GM12874 (cell line): Measurements from ENCODE around the gene TEKTIP1.

ENCODE experiments used
- TF ChIP-seq, protein P1 (sequence below): IDR thresholded peaks from 2 replicates; pipeline ENCODE4 v1.5.1; 2011; ENCODE audit warnings: low read depth, mild to moderate bottlenecking, control low read depth, low read length, moderate library complexity; ENCODE audit not compliant: insufficient read depth

Gene TEKTIP1

DNA sequence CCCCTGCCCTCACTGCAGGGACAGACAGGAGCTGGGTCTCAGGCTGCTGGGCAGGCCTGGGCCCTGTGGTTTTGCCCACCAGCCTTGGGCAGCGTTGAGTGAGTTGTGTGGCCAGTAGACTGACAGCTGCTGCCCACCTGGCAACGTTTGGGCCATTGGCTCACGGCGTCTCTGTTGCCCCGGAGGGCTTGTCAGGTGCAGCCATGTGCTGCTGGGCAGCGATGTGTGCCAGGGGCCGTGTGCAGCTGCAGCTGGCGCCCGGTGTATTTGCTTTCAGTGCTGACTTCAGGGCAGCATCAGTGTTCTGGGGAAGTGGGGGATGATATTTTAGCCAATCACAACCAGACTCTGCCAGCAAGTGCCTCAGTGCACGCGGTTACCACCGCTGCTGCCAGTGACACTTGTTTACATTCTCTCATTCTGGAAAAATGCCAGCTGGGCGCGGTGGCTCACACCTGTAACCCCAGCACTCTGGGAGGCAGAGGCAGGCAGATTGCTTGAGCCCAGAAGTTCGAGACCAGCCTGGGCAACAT, 22.2 kb upstream of the TEKTIP1 start:
- TF ChIP-seq, protein P1, sequence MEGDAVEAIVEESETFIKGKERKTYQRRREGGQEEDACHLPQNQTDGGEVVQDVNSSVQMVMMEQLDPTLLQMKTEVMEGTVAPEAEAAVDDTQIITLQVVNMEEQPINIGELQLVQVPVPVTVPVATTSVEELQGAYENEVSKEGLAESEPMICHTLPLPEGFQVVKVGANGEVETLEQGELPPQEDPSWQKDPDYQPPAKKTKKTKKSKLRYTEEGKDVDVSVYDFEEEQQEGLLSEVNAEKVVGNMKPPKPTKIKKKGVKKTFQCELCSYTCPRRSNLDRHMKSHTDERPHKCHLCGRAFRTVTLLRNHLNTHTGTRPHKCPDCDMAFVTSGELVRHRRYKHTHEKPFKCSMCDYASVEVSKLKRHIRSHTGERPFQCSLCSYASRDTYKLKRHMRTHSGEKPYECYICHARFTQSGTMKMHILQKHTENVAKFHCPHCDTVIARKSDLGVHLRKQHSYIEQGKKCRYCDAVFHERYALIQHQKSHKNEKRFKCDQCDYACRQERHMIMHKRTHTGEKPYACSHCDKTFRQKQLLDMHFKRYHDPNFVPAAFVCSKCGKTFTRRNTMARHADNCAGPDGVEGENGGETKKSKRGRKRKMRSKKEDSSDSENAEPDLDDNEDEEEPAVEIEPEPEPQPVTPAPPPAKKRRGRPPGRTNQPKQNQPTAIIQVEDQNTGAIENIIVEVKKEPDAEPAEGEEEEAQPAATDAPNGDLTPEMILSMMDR = no peak

DNA sequence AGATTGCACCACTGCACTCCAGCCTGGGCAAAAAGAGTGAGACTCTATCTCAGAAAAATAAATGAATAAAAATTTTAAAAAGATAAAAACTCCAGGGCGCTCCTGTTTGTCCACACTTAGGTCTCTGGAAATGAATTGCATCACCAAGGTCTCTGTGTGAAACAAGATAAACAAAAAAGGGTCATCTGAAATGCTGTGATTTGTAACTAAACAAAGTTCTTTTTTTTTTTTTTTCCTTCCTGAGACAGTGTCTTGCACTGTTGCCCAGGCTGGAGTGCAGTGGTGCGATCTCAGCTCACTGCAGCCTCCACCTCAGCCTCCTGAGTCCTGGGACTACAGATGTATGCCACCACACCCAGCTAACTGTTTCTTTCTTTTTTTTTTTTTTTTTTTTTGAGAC, 21.3 kb upstream of the TEKTIP1 start:
- TF ChIP-seq, protein P1 = no peak

DNA sequence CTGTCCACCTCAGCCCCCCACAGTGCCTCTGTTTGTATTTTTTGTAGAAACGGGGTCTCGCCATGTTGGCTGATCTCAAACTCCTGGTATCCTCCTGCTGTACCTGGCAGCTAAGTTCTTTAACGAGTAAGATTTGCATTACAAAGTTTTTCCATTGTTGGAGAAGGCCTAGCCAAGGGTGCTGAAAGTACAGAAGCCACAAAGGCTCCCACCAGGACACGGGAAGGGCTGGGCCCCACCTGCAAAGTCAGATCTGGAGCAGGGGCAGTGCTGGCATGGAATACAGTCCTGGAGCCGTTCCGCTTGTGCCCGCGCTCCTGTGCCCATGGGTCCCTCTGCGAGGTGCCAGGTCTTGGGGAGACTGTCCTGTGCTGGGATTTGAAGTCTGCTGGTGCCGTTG, 20.7 kb upstream of the TEKTIP1 start:
- TF ChIP-seq, protein P1 = no peak

DNA sequence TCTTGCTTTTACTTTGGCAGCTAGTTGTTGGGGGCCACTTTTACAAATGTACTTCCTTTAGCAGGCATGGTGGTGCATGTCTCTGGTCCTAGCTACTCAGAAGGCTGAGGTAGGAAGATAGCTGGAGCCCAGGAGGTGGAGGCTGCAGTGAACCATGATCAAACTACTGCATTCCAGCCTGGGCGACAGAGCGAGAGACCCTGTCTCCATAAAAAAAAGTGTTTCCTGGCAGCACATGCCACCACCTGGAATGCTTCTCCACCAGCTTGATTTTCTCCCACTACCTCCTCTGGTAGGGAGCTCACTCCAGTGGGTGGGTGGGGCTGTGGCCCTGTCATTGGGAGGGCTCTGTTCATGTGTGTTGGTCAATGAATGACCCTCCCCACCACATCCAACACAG, 20.3 kb upstream of the TEKTIP1 start:
- TF ChIP-seq, protein P1 = no peak

DNA sequence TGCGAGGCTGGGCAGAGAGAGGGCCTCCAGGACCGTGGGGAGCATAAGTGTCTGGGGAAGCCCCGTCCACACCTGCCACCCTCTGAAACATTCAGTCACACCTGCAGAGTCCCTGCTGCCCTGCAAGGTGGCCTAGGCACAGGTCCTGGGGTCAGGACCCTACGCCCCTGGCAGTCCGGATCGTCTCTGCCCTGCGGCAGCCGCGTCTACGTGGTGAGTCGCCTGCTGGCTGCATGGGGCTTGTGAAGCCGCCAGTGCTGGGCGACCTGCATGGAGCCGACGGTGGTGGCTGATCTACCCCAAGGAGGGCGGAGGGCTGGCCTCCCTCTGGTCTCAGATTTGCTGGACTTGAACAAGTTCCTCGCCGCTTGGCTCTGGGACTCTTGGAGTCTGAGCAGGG, 19.8 kb upstream of the TEKTIP1 start:
- TF ChIP-seq, protein P1 = no peak

DNA sequence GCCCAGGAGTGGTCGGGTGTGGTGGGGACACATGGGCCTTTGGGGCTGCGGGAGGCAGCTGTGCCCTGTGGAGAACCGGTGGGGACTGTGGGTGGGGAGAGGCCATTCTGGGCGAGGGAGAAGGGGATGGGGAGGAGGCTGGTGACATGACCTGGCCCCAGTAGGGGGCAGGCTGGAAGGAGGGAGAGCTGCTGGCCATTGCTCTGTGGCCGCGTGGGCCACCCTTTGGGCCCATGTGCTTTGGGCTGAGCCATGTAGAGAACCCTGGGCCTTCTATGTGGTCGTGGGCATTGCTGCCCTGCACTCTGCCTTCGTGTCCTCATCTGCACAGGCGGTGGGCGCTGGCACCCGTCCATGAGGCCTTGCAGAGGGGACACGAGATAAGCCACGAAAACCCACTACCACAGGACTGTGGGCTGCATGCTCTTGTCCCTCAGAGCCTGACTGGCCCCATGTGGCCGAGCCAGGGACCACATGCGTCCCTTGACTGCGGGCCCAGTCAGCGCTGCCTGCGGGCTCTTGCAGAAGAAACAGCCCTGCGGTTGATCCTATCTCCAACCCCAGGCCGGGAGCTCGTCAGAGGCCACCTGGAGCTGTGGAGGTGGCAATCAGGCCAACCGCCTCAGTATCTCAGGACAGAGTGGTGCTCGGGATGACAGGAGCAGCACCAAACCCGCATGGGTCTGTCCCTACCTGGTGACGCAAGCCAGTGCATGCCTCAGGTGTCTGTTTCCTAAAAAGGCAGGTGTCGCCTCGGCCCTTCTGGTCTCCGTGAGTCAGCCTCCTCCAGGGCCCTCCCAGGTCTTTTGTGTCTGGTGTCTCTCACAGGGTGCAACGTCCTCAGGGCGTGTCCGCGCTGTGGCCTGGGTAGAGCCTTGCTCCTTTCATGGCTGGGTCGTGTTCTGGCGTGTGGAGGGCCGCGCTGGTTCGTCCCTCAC, 18.5 kb upstream of the TEKTIP1 start:
- TF ChIP-seq, protein P1 = no peak

DNA sequence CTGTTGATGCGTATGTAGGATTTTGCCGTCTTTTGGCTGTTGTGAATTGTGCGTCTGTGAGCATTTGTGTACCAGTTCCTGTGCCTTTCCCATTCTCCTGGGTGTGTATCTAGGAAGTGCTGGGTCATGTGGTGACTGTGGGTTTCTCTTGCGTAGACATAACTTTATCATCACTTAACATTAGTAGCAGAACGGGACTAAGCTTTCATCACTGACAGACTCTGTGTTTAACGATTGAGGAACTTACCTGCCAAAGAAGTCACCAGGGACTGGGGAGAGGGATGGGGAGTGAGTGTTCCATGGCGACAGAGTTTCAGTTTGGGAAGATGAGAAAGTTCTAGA, 17.9 kb upstream of the TEKTIP1 start:
- TF ChIP-seq, protein P1 = no peak
